ENCODE data around the gene TCEA2.

- TF ChIP-seq POLR2A (IDR thresholded peaks at IDR 0.05; ENCODE audit: low read length) (no peak), GATA1 (IDR thresholded peaks at IDR 0.05; ENCODE audit: low read depth, low read length) (no peak)
Measured at GRCh38 chr20:64076061-64076997, 13.3 kb downstream of the TCEA2 start.

Measured in erythroblast (primary cell).